SK-N-DZ (cell line): ENCODE results near the gene ABLIM3.

Experiments
- DNase-seq: peaks from one replicate; pipeline ENCODE4 v3.0.0-alpha.2; 2015; ENCODE audit warnings: low spot score

ABLIM3 gene

GRCh38 chr5:149280124-149280523 lies 138.8 kb downstream of the ABLIM3 start:
- DNase-seq = no peak

GRCh38 chr5:149280802-149281201 lies 139.5 kb downstream of the ABLIM3 start:
- DNase-seq = no peak

- DNase-seq = no peak
Observed at GRCh38 chr5:149282027-149282965, 141.0 kb downstream of the ABLIM3 start.

GRCh38 chr5:149282966-149283332 lies 141.7 kb downstream of the ABLIM3 start:
- DNase-seq = no peak

- DNase-seq = no peak
Observed at GRCh38 chr5:149283626-149284480, 142.6 kb downstream of the ABLIM3 start.

GRCh38 chr5:149284501-149284900 lies 143.2 kb downstream of the ABLIM3 start:
- no peak for DNase-seq

GRCh38 chr5:149285153-149285552 lies 143.9 kb downstream of the ABLIM3 start:
- no peak for DNase-seq

GRCh38 chr5:149288436-149288835 lies 147.1 kb downstream of the ABLIM3 start:
- DNase-seq = no peak

- DNase-seq = no peak
Observed at GRCh38 chr5:149289301-149289700, 148.0 kb downstream of the ABLIM3 start.

GRCh38 chr5:149294872-149295829 lies 153.9 kb downstream of the ABLIM3 start:
- DNase-seq = no peak

GRCh38 chr5:149297340-149298025 lies 156.2 kb downstream of the ABLIM3 start:
- DNase-seq = no peak

GRCh38 chr5:149298163-149298562 lies 156.9 kb downstream of the ABLIM3 start:
- no peak for DNase-seq

- DNase-seq = no peak
Observed at GRCh38 chr5:149298842-149299404, 157.6 kb downstream of the ABLIM3 start.

GRCh38 chr5:149299451-149300054 lies 158.3 kb downstream of the ABLIM3 start:
- no peak for DNase-seq

GRCh38 chr5:149300441-149300840 lies 159.1 kb downstream of the ABLIM3 start:
- no peak for DNase-seq

- no peak for DNase-seq
Observed at GRCh38 chr5:149301049-149301743, 159.9 kb downstream of the ABLIM3 start.

GRCh38 chr5:149301744-149302380 lies 160.6 kb downstream of the ABLIM3 start:
- no peak for DNase-seq

GRCh38 chr5:149302641-149303040 lies 161.3 kb downstream of the ABLIM3 start:
- no peak for DNase-seq

GRCh38 chr5:149303210-149303609 lies 161.9 kb downstream of the ABLIM3 start:
- no peak for DNase-seq
